ENCODE data around the gene SCRN1. TPM values are rescaled to one million over a fixed set of nuclear protein-coding genes. Genes with fewer than 3 reads are reported as not detected.

The SCRN1 gene
- total RNA-seq, 4 donors from 2014 or later: 1.8 to 3.8 (median 2.7) TPM

DNA sequence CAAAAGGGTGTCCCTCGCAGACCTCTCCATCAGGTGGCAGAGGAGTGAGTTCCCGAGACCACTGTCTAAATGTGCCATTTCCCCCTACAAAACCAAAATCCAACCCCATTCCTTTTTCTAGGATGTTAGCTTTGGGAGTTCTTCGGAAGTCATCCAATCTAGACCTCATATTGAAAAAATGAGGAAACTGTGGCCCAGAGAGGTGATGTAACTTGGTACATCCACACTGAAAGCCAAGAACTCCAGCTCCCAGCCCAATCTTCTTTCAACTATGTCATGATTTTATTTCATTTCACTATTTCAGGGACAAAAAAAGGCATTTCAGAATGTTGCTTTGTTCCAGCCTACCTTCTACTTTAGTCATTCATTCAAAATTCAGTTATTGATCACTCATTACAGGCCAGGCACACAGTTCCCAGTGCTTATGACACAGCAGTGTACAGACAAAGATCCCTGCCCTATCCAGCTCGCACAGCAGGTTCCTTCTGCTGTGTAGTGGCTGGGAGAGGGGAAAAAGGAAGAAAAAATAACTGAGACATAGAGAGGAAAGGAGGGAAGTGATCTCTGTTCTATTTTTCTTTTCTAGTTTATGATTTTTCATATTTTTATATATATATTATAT lies 35.8 kb downstream of the SCRN1 start:
- ATAC-seq (peak in 1 of 2 donors; percentile 62), DNase-seq (no peak)
- no peaks in the 10 kb centered on the region for H3K27me3 ChIP-seq
- intact Hi-C loops (cut with DNase I; ENCODE audit: low total_unique reads): no loop called here
- H3K4me1 ChIP-seq: no peaks in the 10 kb centered on the region
- no peaks in the 10 kb centered on the region for H3K36me3 ChIP-seq
- TF ChIP-seq, protein P1, sequence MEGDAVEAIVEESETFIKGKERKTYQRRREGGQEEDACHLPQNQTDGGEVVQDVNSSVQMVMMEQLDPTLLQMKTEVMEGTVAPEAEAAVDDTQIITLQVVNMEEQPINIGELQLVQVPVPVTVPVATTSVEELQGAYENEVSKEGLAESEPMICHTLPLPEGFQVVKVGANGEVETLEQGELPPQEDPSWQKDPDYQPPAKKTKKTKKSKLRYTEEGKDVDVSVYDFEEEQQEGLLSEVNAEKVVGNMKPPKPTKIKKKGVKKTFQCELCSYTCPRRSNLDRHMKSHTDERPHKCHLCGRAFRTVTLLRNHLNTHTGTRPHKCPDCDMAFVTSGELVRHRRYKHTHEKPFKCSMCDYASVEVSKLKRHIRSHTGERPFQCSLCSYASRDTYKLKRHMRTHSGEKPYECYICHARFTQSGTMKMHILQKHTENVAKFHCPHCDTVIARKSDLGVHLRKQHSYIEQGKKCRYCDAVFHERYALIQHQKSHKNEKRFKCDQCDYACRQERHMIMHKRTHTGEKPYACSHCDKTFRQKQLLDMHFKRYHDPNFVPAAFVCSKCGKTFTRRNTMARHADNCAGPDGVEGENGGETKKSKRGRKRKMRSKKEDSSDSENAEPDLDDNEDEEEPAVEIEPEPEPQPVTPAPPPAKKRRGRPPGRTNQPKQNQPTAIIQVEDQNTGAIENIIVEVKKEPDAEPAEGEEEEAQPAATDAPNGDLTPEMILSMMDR (IDR thresholded peaks at IDR 0.05 in 4 of 5, conservative IDR thresholded peaks at IDR 0.05 in 1 of 5): no peak
- TF ChIP-seq POLR2A (IDR thresholded peaks at IDR 0.05): no peak
- H3K4me3 ChIP-seq: no peak overlapping the region
- H3K27ac ChIP-seq: no peak overlapping the region
- in situ Hi-C loops (cut with MboI; ENCODE audit: low sequenced_read_pairs in 4 of 4): no loop called here
- no peaks in the 10 kb centered on the region for H3K9me3 ChIP-seq

DNA sequence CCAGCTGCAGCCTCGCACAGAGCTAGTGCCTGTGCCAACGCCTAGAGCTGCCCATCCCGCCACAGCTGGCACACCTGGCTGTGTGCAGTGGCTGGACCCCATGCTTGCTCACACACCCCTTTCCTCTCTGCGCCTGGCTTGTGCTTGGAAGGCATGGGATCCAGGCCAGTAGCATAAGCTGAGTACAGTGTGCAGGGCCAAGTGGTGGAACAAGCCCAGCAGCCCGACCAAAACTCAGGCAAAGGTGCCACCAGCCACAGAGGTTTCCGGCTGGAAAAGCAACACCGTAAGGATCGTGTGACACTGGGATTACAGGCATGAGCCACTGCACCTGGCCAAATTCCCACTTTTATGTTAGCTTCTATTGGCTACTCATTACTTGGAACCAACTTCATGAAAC lies 38.4 kb downstream of the SCRN1 start:
- Histone ChIP-seq H3K4me3 (no peak overlapping the region), H3K27ac (no peak overlapping the region), H3K9me3 (no peaks in the 10 kb centered on the region), H3K27me3 (no peaks in the 10 kb centered on the region), H3K36me3 (no peaks in the 10 kb centered on the region), H3K4me1 (no peaks in the 10 kb centered on the region)
- ATAC-seq: no peak
- in situ Hi-C loops (cut with MboI; ENCODE audit: low sequenced_read_pairs in 4 of 4): no loop called here
- intact Hi-C loops (cut with DNase I; ENCODE audit: low total_unique reads): no loop called here
- DNase-seq: no peak
- TF ChIP-seq POLR2A (IDR thresholded peaks at IDR 0.05): no peak
- TF ChIP-seq, protein P1 (IDR thresholded peaks at IDR 0.05 in 4 of 5, conservative IDR thresholded peaks at IDR 0.05 in 1 of 5): no peak

DNA sequence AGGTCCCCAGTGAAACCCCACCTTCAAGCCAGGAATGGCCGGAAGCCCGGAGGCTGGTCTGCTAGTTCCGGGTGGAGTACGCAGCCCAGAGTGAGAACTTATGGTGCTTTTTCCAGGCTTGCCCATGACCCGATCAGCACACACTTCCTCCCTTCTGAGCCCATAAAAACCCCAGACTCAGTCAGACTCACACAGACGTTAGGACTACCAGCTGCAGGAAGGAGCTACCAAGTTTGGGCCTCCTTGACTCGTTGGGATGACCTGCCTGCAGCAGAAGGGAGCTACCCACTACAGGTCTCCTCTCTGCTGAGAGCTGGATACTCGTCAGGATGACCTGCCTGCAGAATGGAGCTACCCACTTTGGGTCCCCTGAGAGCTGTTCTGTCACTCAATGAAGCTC lies 39.1 kb downstream of the SCRN1 start:
- intact Hi-C loops (cut with DNase I; ENCODE audit: low total_unique reads): no loop called here
- ATAC-seq (no peak), DNase-seq (no peak)
- no peak overlapping the region for H3K4me3 ChIP-seq
- no peaks in the 10 kb centered on the region for H3K36me3 ChIP-seq
- H3K9me3 ChIP-seq: no peaks in the 10 kb centered on the region
- TF ChIP-seq, protein P1 (IDR thresholded peaks at IDR 0.05 in 4 of 5, conservative IDR thresholded peaks at IDR 0.05 in 1 of 5): no peak
- no peak for TF ChIP-seq POLR2A (IDR thresholded peaks at IDR 0.05)
- in situ Hi-C loops (cut with MboI; ENCODE audit: low sequenced_read_pairs in 4 of 4): no loop called here
- no peaks in the 10 kb centered on the region for H3K4me1 ChIP-seq
- H3K27ac ChIP-seq: no peak overlapping the region
- H3K27me3 ChIP-seq: no peaks in the 10 kb centered on the region

DNA sequence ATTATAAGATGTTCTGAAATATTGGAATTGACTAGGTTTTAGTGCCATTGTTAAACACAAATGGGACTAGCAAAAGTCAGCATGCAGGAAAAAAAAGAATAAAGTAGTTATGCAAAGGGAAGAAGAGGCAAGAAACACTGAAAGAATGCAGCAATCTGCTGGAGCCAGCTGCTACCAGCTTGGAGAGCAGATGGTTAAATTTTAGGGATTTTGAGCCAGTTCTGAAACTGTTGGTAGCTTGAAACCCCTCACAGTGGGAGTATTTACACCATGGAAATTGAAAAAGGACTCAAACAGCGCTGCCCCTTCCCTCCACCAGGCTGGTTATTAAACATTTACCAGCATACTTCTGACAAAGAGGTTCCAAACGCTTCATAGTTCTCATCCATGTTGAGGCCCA lies 41.0 kb downstream of the SCRN1 start:
- ATAC-seq (no peak), DNase-seq (no peak)
- Histone ChIP-seq H3K36me3 (no peaks in the 10 kb centered on the region), H3K4me1 (no peaks in the 10 kb centered on the region), H3K27ac (no peak overlapping the region), H3K9me3 (no peaks in the 10 kb centered on the region), H3K27me3 (no peaks in the 10 kb centered on the region), H3K4me3 (no peak overlapping the region)
- no peak for TF ChIP-seq POLR2A (IDR thresholded peaks at IDR 0.05)
- TF ChIP-seq, protein P1 (IDR thresholded peaks at IDR 0.05 in 4 of 5, conservative IDR thresholded peaks at IDR 0.05 in 1 of 5): no peak
- in situ Hi-C loops (cut with MboI; ENCODE audit: low sequenced_read_pairs in 4 of 4): no loop called here
- intact Hi-C loops (cut with DNase I; ENCODE audit: low total_unique reads): no loop called here
